GM12875 (cell line): ENCODE measurements around the gene GUCD1.

ENCODE experiments used
- H3K4me3 ChIP-seq: one replicate; pipeline ENCODE4 v1.5.1; 2011; ENCODE audit warnings: low read depth, low read length, control low read depth
- CTCF ChIP-seq: IDR thresholded peaks from 2 replicates; pipeline ENCODE4 v1.5.1; 2011; ENCODE audit warnings: low read depth, mild to moderate bottlenecking, control low read depth, inconsistent platforms, low read length, moderate library complexity, borderline replicate concordance; ENCODE audit not compliant: insufficient read depth

The GUCD1 gene

DNA sequence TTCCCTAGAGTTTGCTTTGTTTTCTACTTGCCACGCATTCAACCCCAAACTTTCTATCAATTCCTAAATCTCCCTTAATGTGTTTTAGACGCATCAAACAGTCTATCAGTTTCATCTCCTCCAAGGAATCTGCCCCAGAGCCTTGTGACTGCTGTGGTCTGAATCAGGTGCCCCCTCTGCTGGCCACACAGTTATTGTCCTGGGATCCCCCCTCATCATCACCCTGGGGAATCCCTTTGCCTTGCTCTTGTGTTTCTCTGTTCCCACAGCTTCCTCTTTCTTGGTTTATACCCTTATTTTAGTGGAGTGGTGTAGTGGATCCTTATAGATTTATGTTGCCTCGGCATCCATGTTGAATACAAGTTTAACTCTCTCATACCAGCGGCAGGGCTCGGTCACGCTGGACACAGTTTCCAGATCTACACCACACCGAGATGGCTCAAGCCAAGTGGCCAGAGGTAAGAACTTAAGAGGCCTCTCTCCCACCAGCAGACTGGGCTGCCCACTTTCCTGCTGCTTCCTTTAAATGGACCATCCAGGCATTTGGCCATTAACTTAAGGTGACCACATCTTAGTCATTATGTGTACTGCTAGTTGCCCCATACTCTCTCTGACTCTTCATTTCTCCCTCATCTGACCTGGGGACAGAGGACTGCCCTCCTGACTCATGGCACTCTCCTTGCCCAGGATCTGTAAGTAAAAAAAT lies 51.6 kb downstream of the GUCD1 start:
- TF ChIP-seq CTCF, result peak; percentile 75
- H3K4me3 ChIP-seq, result no peak overlapping the region

- no peak for TF ChIP-seq CTCF
- H3K4me3 ChIP-seq, result no peak overlapping the region
These were observed 52.4 kb downstream of the GUCD1 start for GRCh38 chr22:24502541-24502940.

DNA sequence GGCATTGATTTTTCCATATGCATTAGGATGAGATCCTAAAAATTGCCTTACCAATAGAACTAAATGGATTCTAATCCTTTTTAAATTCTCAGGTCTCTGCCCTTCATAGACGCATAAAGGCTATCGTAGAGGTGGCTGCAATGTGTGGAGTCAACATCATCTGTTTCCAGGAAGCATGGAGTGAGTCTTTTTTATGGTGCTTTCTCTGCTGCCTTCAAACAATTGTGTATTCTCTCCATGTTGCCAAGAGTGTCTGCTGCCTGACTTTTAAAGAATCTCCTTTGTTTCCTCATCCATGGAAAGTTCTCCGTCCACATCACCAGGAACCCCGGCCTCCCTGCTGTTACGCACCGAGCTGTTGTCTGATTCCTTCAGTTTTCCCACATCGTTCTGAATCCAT lies 52.9 kb downstream of the GUCD1 start:
- no peak for TF ChIP-seq CTCF
- no peak overlapping the region for H3K4me3 ChIP-seq

DNA sequence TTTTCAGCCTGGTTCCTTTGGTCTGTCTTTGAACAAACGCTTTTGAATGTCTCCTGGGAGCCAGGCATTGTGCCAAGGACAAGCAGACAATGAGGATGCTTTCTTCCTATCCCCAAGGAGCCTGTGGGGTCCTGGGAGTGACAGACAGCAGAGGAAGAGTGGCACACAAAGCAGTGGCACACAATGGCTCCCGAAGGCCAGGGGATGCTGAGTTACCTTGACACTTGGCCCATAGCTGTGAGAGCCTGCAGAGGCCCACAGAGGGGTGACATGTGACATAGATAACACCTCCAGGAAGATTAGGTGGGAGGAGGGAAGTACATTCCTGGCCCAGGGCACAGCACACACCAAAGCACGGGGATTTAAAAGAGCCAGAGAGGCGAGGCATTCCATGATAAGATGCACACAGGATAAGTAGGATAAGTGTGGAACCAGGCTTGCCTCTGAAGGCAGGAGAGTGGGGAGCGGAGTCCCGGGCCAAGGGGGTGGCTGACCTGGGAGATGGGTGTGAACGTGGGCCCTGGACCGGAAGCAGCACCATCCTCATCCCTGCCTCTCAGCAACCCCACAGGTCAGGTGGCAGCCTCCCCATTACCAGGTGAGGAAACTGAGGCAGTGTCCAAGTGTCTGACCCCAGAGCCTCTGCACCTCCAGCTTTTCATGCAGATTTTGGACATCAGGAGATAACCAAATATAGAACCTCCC lies 53.5 kb downstream of the GUCD1 start:
- TF ChIP-seq CTCF, result no peak
- H3K4me3 ChIP-seq, result no peak overlapping the region

GRCh38 chr22:24500277-24500820 lies 54.6 kb downstream of the GUCD1 start:
- no peak for TF ChIP-seq CTCF
- H3K4me3 ChIP-seq, result no peak overlapping the region

DNA sequence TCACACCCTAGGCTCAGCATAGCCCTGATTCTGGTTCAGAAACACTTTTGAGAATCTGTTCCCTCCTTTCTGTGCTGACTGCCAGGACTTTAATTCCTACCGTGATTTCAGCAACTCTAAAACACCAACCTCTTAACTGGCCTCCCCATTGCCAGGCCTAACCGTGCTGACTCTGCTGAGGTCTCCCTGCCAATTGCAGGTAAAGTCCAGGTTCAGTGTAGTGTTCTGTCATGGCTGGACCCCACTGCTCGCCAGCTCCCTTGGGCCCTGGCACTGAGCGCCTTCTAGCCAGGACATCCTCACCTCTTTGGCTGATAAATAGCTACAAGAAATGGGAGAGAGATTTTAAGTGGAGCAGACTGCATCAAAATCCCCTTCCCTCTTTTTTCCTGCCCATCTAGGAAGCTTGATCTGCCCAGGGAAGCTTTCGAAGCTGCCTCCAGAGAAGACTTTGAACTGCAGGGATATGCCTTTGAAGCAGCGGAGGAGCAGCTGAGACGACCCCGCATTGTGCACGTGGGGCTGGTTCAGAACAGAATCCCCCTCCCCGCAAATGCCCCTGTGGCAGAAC lies 55.1 kb downstream of the GUCD1 start:
- H3K4me3 ChIP-seq, result no peak overlapping the region
- TF ChIP-seq CTCF, result no peak

- TF ChIP-seq CTCF, result no peak
- H3K4me3 ChIP-seq, result no peak overlapping the region
These were observed 56.1 kb downstream of the GUCD1 start for GRCh38 chr22:24498824-24499223.
